NCI-H1694 treated with DMSO at 0.1 percent for 48 hours (cell line): ENCODE measurements around the gene ZNF420.
"Not testable (repeated sequence)": the region's sequence is repeated elsewhere in the genome, so short reads cannot be mapped to it uniquely, and the experiment has no call there.

Source experiments
- DNase-seq: peaks from one replicate; lab custom pipeline; 2025; lab: John Stamatoyannopoulos, UW

The ZNF420 gene

GRCh38 chr19:37077934-37078716 is at the start of gene ZNF420:
TSS of gene ZNF420 (plus strand) at chr19:37078433. CDS start at chr19:37089119, 10,686 bp downstream.
- DNase-seq, result peak; percentile 85

GRCh38 chr19:37045140-37045539 is 33.1 kb upstream of the ZNF420 start:
- DNase-seq, result no peak

GRCh38 chr19:37055330-37055729 is 22.9 kb upstream of the ZNF420 start:
- DNase-seq, result no peak

GRCh38 chr19:37056776-37057175 is 21.5 kb upstream of the ZNF420 start:
- no peak for DNase-seq

GRCh38 chr19:37059142-37059541 is 19.1 kb upstream of the ZNF420 start:
- DNase-seq, result no peak

- DNase-seq, result not testable (repeated sequence)
Measured at GRCh38 chr19:37064886-37065285, 13.3 kb upstream of the ZNF420 start.

- no peak for DNase-seq
Measured at GRCh38 chr19:37074111-37074510, 4.1 kb upstream of the ZNF420 start.

GRCh38 chr19:37074819-37075362 is 3.3 kb upstream of the ZNF420 start:
- DNase-seq, result no peak

- DNase-seq, result not testable (repeated sequence)
Measured at GRCh38 chr19:37076524-37076923, 1.7 kb upstream of the ZNF420 start.

- DNase-seq, result no peak
Measured at GRCh38 chr19:37077501-37077933, 716 bp upstream of the ZNF420 start.

GRCh38 chr19:37078717-37079032 is 442 bp downstream of the ZNF420 start:
- no peak for DNase-seq

- no peak for DNase-seq
Measured at GRCh38 chr19:37079238-37079637, 1.0 kb downstream of the ZNF420 start.

GRCh38 chr19:37082307-37082706 is 4.1 kb downstream of the ZNF420 start:
- no peak for DNase-seq

- DNase-seq, result no peak
Measured at GRCh38 chr19:37087110-37087509, 8.9 kb downstream of the ZNF420 start.

GRCh38 chr19:37095859-37096258 is 17.6 kb downstream of the ZNF420 start:
- no peak for DNase-seq

GRCh38 chr19:37098570-37098969 is 20.3 kb downstream of the ZNF420 start:
- no peak for DNase-seq

GRCh38 chr19:37104135-37104534 is 25.9 kb downstream of the ZNF420 start:
- not testable (repeated sequence) for DNase-seq

- DNase-seq, result not testable (repeated sequence)
Measured at GRCh38 chr19:37111753-37112152, 33.5 kb downstream of the ZNF420 start.

- DNase-seq, result no peak
Measured at GRCh38 chr19:37114001-37114400, 35.8 kb downstream of the ZNF420 start.

- not testable (repeated sequence) for DNase-seq
Measured at GRCh38 chr19:37122093-37122492, 43.9 kb downstream of the ZNF420 start.

GRCh38 chr19:37127999-37128820 is 50.0 kb downstream of the ZNF420 start:
- DNase-seq, result no peak

- no peak for DNase-seq
Measured at GRCh38 chr19:37128821-37129177, 50.6 kb downstream of the ZNF420 start.

GRCh38 chr19:37136111-37136510 is 57.9 kb downstream of the ZNF420 start:
- no peak for DNase-seq
